ENCODE data around the gene FAM219A. TPM values are rescaled to one million over a fixed set of nuclear protein-coding genes. Genes with fewer than 3 reads are reported as not detected.

Gene FAM219A
- total RNA-seq, 1 experiment from 2014 or later: 63.3 TPM

DNA sequence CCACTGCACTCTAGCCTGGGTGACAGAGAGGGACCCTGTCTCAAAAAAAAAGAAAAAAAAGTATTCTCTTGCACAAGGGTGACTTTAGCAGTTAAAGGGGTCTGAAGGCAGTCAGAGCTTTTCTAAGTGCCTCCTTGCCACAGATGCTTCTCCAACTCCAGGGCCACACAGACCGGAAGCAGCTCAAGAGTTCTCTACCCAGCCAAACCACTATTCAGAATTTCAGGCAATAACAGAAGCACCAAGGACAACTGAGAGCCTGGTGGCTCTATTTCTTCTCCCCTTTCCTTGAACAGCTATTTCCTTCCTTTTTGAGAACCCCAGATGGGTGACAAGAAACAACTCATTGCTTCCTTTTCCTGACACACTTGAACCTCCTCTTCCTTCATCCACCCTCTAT is 2.2 kb downstream of the FAM219A start:
- no TSS peak for BruUV-seq (replicated peaks)
- ChIA-PET POLR2A (ENCODE audit: low non-redundant PET) (no interaction called here), CTCF (no interaction called here)
- intact Hi-C loops (cut with micrococcal nuclease; ENCODE audit: unreplicated experiment): no loop called here
- H3K36me3 ChIP-seq (ENCODE audit: insufficient read depth, low read length, poor library complexity, severe bottlenecking): no peaks in the 10 kb centered on the region
- DNase-seq (ENCODE audit: low spot score): no peak
- peak overlapping the region; percentile 78 for H3K27ac ChIP-seq (ENCODE audit: low read depth, low read length, poor library complexity, severe bottlenecking)
- TF ChIP-seq, protein P1, sequence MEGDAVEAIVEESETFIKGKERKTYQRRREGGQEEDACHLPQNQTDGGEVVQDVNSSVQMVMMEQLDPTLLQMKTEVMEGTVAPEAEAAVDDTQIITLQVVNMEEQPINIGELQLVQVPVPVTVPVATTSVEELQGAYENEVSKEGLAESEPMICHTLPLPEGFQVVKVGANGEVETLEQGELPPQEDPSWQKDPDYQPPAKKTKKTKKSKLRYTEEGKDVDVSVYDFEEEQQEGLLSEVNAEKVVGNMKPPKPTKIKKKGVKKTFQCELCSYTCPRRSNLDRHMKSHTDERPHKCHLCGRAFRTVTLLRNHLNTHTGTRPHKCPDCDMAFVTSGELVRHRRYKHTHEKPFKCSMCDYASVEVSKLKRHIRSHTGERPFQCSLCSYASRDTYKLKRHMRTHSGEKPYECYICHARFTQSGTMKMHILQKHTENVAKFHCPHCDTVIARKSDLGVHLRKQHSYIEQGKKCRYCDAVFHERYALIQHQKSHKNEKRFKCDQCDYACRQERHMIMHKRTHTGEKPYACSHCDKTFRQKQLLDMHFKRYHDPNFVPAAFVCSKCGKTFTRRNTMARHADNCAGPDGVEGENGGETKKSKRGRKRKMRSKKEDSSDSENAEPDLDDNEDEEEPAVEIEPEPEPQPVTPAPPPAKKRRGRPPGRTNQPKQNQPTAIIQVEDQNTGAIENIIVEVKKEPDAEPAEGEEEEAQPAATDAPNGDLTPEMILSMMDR (conservative IDR thresholded peaks at IDR 0.05; ENCODE audit: low read depth, low read length): no peak
- no peak for TF ChIP-seq EZH2 (IDR thresholded peaks at IDR 0.05; ENCODE audit: borderline replicate concordance, low read depth, low read length, poor library complexity, severe bottlenecking)
- H3K4me1 ChIP-seq (ENCODE audit: insufficient read depth, low read length, poor library complexity, severe bottlenecking): peaks cover 40% of the 10 kb centered on the region
- no peaks in the 10 kb centered on the region for H3K9me3 ChIP-seq (ENCODE audit: low read depth, low read length, poor library complexity, severe bottlenecking)
- H3K4me3 ChIP-seq (ENCODE audit: low read depth, low read length, poor library complexity, severe bottlenecking): peak overlapping the region; percentile 90
- no peaks in the 10 kb centered on the region for H3K27me3 ChIP-seq (replicated peaks; ENCODE audit: insufficient read depth, low read depth, low read length, poor library complexity)

DNA sequence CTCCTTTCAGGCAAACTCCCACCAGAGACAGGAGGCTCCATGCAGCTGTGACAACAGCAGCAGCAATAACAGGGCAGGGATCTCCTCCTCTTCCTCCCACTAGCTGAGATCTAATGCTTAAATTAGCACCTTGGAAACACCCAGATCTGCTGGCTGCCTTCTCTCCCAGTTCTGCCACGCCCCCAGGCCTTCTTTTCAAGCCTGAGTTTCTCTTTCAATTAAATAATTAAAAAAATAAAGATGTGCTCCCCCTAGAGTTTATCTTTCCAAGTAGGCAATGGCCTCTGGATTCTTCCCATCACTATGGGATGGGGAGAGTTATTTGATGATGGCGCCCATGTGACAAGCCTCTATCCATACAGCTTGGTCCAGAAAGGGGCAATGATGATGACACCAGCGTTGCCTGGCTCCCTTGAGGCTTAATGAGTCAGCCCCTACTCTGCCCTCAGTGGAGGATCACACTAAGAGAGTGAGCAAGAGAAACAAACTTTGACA is 3.8 kb downstream of the FAM219A start:
- Histone ChIP-seq H3K27ac (ENCODE audit: low read depth, low read length, poor library complexity, severe bottlenecking) (peak overlapping the region; percentile 53), H3K36me3 (ENCODE audit: insufficient read depth, low read length, poor library complexity, severe bottlenecking) (no peaks in the 10 kb centered on the region), H3K27me3 (replicated peaks; ENCODE audit: insufficient read depth, low read depth, low read length, poor library complexity) (no peaks in the 10 kb centered on the region), H3K4me3 (ENCODE audit: low read depth, low read length, poor library complexity, severe bottlenecking) (no peak overlapping the region), H3K4me1 (ENCODE audit: insufficient read depth, low read length, poor library complexity, severe bottlenecking) (peaks cover 40% of the 10 kb centered on the region), H3K9me3 (ENCODE audit: low read depth, low read length, poor library complexity, severe bottlenecking) (no peaks in the 10 kb centered on the region)
- ChIA-PET POLR2A (ENCODE audit: low non-redundant PET) (interaction anchor here (0.5 kb wide), 1 partner anchor 141 kb away, joined by 3 read pairs; no protein-coding TSS in a partner anchor), CTCF (interaction anchor here (0.8 kb wide), 1 partner anchor 40 kb away, joined by 3 read pairs; no protein-coding TSS in a partner anchor)
- DNase-seq (ENCODE audit: low spot score): peak; percentile 87
- no TSS peak for BruUV-seq (replicated peaks)
- TF ChIP-seq EZH2 (IDR thresholded peaks at IDR 0.05; ENCODE audit: borderline replicate concordance, low read depth, low read length, poor library complexity, severe bottlenecking): no peak
- TF ChIP-seq, protein P1 (conservative IDR thresholded peaks at IDR 0.05; ENCODE audit: low read depth, low read length): peak; percentile 57
- intact Hi-C loops (cut with micrococcal nuclease; ENCODE audit: unreplicated experiment): no loop called here

DNA sequence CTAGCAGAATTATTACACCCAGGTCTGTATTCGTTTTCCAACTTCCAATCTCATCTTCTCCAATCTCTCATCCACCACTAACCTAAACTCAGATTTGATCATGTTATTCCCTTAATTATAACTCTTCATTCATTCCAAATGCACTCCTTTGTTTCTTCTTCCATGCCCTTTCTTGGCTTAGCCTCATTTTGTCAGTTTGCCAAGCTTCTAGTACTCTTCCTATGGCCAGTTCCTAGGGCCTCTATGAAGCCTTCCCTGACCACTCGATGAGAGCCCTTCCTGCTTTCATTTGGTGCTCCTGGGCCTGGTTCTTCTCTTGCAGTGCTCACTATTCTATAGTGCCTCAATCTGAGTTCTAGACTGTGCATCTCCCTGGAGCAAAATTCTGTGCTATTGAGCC is 5.8 kb downstream of the FAM219A start:
- CTCF ChIA-PET: no interaction called here
- peaks cover 39% of the 10 kb centered on the region for H3K4me1 ChIP-seq (ENCODE audit: insufficient read depth, low read length, poor library complexity, severe bottlenecking)
- no peak for TF ChIP-seq EZH2 (IDR thresholded peaks at IDR 0.05; ENCODE audit: borderline replicate concordance, low read depth, low read length, poor library complexity, severe bottlenecking)
- TF ChIP-seq, protein P1 (conservative IDR thresholded peaks at IDR 0.05; ENCODE audit: low read depth, low read length): no peak

More for the DNA sequence above, 5.8 kb downstream of the FAM219A start:
- intact Hi-C loops (cut with micrococcal nuclease; ENCODE audit: unreplicated experiment): no loop called here
- POLR2A ChIA-PET (ENCODE audit: low non-redundant PET): no interaction called here
- H3K27me3 ChIP-seq (replicated peaks; ENCODE audit: insufficient read depth, low read depth, low read length, poor library complexity): no peaks in the 10 kb centered on the region
- H3K27ac ChIP-seq (ENCODE audit: low read depth, low read length, poor library complexity, severe bottlenecking): no peak overlapping the region
- no peaks in the 10 kb centered on the region for H3K36me3 ChIP-seq (ENCODE audit: insufficient read depth, low read length, poor library complexity, severe bottlenecking)
- no peaks in the 10 kb centered on the region for H3K9me3 ChIP-seq (ENCODE audit: low read depth, low read length, poor library complexity, severe bottlenecking)
- BruUV-seq (replicated peaks): no TSS peak
- no peak overlapping the region for H3K4me3 ChIP-seq (ENCODE audit: low read depth, low read length, poor library complexity, severe bottlenecking)
- DNase-seq (ENCODE audit: low spot score): no peak
